Coronary artery (tissue), 2 donors: Measurements from ENCODE around the gene RAB23.

Experiments
- DNase-seq: peaks from one replicate; pipeline ENCODE4 v3.0.0-alpha.2; 2017; ENCODE audit warnings: low spot score
- H3K27ac ChIP-seq, 2 donors: fragments of 200-600 bp; sonication (generic); one replicate each; pipeline ENCODE4 v1.5.1; 2016 to 2019
- H3K4me3 ChIP-seq: fragments of 200-600 bp; sonication (generic); 2 replicates; pipeline ENCODE4 v1.5.1; 2016; ENCODE audit warnings: mild to moderate bottlenecking, moderate library complexity
- CTCF ChIP-seq: fragments of 200-600 bp; sonication (generic); IDR thresholded peaks from one replicate; pipeline ENCODE4 v1.5.1; 2019; ENCODE audit warnings: antibody characterized with exemption

The RAB23 gene

GRCh38 chr6:57262488-57262887, 40.4 kb upstream of the RAB23 start:
- H3K27ac ChIP-seq, result peak overlapping the region; percentile 79 to 81
- H3K4me3 ChIP-seq, result no peak overlapping the region
- no peak for TF ChIP-seq CTCF
- peak; percentile 81 for DNase-seq

- no peak for TF ChIP-seq CTCF
- no peak for DNase-seq
- peak overlapping the region; percentile 79 to 81 for H3K27ac ChIP-seq
- no peak overlapping the region for H3K4me3 ChIP-seq
These were observed 39.8 kb upstream of the RAB23 start for GRCh38 chr6:57261926-57262325.

GRCh38 chr6:57259064-57259463, 37.0 kb upstream of the RAB23 start:
- TF ChIP-seq CTCF, result no peak
- peak overlapping the region; percentile 80 to 88 for H3K27ac ChIP-seq
- no peak for DNase-seq

GRCh38 chr6:57257911-57258541, 35.9 kb upstream of the RAB23 start:
- DNase-seq, result no peak
- H3K27ac ChIP-seq, result peak overlapping the region; percentile 80 to 88
- peak overlapping the region; percentile 1 for H3K4me3 ChIP-seq
- no peak for TF ChIP-seq CTCF

More at GRCh38 chr6:57259064-57259463, 37.0 kb upstream of the RAB23 start:
- H3K4me3 ChIP-seq, result no peak overlapping the region

GRCh38 chr6:57256541-57256940, 34.4 kb upstream of the RAB23 start:
- Histone ChIP-seq H3K27ac (peak overlapping the region; percentile 47 to 55), H3K4me3 (no peak overlapping the region)
- TF ChIP-seq CTCF, result no peak
- no peak for DNase-seq

GRCh38 chr6:57255451-57256169, 33.5 kb upstream of the RAB23 start:
- Histone ChIP-seq H3K27ac (peak overlapping the region in 1 of 2 donors; percentile 55), H3K4me3 (no peak overlapping the region)
- TF ChIP-seq CTCF, result no peak
- DNase-seq, result no peak
